ENCODE measurements around the gene TOMM22.

DNA sequence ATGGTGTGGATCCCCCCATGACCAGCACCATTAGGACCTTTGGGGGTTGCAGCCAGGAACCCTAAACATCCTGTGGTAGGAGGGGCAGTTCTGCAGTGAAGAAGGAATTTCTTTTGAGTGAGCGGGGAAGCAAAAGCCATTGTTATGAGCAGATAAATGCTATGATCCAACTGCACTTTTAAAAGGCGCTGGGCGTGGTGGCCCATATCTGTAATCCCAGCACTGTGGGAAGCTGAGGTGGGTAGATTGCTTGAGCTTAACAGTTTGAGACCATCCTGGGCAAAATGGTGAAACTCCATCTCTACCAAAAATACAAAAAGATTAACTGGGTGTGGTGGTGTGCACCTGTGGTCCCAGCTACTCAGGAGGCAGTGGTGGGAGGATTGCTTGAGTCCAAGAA lies 5.9 kb upstream of the TOMM22 start:
- TF ChIP-seq EP300 (IDR thresholded peaks at IDR 0.05) (no peak), POLR2AphosphoS5 (IDR thresholded peaks at IDR 0.05) (no peak), POLR2A (IDR thresholded peaks at IDR 0.05) (no peak)
- TF ChIP-seq, protein P1, sequence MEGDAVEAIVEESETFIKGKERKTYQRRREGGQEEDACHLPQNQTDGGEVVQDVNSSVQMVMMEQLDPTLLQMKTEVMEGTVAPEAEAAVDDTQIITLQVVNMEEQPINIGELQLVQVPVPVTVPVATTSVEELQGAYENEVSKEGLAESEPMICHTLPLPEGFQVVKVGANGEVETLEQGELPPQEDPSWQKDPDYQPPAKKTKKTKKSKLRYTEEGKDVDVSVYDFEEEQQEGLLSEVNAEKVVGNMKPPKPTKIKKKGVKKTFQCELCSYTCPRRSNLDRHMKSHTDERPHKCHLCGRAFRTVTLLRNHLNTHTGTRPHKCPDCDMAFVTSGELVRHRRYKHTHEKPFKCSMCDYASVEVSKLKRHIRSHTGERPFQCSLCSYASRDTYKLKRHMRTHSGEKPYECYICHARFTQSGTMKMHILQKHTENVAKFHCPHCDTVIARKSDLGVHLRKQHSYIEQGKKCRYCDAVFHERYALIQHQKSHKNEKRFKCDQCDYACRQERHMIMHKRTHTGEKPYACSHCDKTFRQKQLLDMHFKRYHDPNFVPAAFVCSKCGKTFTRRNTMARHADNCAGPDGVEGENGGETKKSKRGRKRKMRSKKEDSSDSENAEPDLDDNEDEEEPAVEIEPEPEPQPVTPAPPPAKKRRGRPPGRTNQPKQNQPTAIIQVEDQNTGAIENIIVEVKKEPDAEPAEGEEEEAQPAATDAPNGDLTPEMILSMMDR (IDR thresholded peaks at IDR 0.05): no peak
